ENCODE data around the gene PTEN. TPM values are rescaled to one million over a fixed set of nuclear protein-coding genes. Genes with fewer than 3 reads are reported as not detected.
"Not testable (repeated sequence)": the region's sequence is repeated elsewhere in the genome, so short reads cannot be mapped to it uniquely, and the experiment has no call there.

PTEN gene
- polyA plus RNA-seq, 1 experiment: 29.6 TPM

DNA sequence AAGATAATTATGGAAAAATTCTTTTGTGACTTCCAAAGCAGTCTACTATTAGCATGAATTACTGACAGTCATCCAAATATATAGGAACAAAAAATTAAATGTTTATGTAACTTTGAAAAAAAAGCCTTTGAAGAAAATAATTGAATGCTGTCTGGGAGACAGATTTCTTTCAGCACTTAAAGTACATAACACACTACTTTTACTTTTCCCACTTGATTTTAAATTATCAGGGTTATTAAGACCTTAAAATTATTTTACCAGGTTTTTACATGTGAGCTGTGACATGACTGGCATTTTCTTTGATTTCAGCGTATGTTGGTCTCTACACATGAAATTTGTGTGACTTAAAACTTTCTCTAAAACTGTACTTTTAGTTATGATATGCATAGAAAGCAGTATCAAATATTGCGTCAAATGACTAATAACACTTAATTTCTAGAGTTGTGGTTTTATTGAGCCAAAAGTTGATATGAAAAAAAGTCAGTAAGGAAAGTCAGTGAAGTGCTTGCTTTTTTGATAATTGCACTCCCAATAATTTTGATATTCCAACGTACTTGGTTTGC, 3.1 kb downstream of the PTEN start:
- CTCF ChIA-PET: interaction anchor here (6.3 kb wide), 1 partner anchor 523 kb away, joined by 45 read pairs; no protein-coding TSS in a partner anchor
- DNase-seq (ENCODE audit: low read depth): no peak
- TF ChIP-seq, protein P1, sequence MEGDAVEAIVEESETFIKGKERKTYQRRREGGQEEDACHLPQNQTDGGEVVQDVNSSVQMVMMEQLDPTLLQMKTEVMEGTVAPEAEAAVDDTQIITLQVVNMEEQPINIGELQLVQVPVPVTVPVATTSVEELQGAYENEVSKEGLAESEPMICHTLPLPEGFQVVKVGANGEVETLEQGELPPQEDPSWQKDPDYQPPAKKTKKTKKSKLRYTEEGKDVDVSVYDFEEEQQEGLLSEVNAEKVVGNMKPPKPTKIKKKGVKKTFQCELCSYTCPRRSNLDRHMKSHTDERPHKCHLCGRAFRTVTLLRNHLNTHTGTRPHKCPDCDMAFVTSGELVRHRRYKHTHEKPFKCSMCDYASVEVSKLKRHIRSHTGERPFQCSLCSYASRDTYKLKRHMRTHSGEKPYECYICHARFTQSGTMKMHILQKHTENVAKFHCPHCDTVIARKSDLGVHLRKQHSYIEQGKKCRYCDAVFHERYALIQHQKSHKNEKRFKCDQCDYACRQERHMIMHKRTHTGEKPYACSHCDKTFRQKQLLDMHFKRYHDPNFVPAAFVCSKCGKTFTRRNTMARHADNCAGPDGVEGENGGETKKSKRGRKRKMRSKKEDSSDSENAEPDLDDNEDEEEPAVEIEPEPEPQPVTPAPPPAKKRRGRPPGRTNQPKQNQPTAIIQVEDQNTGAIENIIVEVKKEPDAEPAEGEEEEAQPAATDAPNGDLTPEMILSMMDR (IDR thresholded peaks at IDR 0.05; ENCODE audit: insufficient read depth, low read depth, low read length): no peak
- no peaks in the 10 kb centered on the region for H3K27me3 ChIP-seq (ENCODE audit: control insufficient read depth, insufficient read depth, low read length)
- no peaks in the 10 kb centered on the region for H3K36me3 ChIP-seq (ENCODE audit: control insufficient read depth, insufficient read depth, low read length)
- peak overlapping the region; percentile 84 for H3K4me3 ChIP-seq (ENCODE audit: low read depth, low read length)
- POLR2A ChIA-PET: interaction anchor here (0.6 kb wide), 1 partner anchor 166 kb away, joined by 3 read pairs; no protein-coding TSS in a partner anchor

DNA sequence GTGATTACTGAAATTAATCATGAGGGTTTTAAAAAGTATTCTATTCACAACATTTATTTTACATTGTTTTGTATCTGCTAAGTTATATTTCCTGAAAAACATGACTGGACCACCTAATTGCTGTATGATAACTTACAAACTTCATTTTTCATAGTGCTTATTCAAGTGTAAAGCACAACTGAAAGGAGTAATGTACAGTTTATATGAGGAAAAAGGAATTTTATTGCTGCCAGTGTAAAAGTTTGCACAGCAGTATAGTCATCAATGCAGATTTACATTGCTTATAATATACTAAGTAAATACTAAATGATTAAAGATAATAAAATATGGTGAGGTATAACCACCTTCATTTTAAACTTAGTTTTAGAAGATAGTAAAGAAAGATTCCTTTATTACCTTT, 4.0 kb downstream of the PTEN start:
- TF ChIP-seq, protein P1 (IDR thresholded peaks at IDR 0.05; ENCODE audit: insufficient read depth, low read depth, low read length): no peak
- ChIA-PET POLR2A (no interaction called here), CTCF (no interaction called here)

DNA sequence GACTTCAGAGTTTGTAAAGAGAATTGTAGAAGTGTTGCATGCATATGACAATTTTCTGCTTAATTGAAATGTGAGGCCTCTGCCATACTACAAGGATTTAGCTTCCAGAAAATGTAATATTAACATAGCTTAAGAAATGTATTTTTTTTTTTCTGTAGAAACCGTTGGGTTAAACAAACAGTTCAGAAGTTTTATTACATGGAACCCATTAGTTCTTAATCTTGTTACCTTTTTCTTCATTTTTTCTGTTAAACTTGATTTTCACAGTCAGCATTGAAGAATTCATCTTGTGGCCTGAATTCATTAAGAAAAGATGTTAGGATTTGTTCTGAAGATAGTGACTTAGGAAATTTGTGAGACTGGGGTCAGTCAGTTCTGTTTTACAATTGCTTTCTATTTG, 4.9 kb downstream of the PTEN start:
- no peak for DNase-seq (ENCODE audit: low read depth)
- CTCF ChIA-PET: no interaction called here
- POLR2A ChIA-PET: no interaction called here
- no peaks in the 10 kb centered on the region for H3K27me3 ChIP-seq (ENCODE audit: control insufficient read depth, insufficient read depth, low read length)
- no peaks in the 10 kb centered on the region for H3K36me3 ChIP-seq (ENCODE audit: control insufficient read depth, insufficient read depth, low read length)
- TF ChIP-seq, protein P1 (IDR thresholded peaks at IDR 0.05; ENCODE audit: insufficient read depth, low read depth, low read length): no peak
- H3K4me3 ChIP-seq (ENCODE audit: low read depth, low read length): peak overlapping the region; percentile 84

More for the DNA sequence above, 4.0 kb downstream of the PTEN start:
- H3K27me3 ChIP-seq (ENCODE audit: control insufficient read depth, insufficient read depth, low read length): no peaks in the 10 kb centered on the region
- no peaks in the 10 kb centered on the region for H3K36me3 ChIP-seq (ENCODE audit: control insufficient read depth, insufficient read depth, low read length)
- DNase-seq (ENCODE audit: low read depth): no peak
- H3K4me3 ChIP-seq (ENCODE audit: low read depth, low read length): peak overlapping the region; percentile 84

DNA sequence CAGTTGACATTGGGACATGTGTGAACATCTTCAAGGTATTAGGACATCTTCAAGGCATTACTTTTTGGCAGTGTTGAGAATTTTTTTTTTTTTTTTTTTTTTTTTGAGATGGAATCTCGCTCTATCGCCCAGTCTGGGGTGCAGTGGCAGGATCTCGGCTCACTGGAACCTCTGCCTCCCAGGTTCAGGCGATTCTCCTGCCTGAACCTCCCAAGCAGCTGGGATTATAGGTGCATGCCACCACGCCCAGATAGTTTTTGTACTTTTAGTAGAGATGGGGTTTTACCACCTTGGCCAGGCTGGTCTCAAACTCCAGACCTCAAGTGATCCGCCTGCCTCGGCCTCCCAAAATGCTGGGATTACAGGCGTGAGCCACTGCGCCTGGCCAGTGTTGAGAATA, 5.7 kb downstream of the PTEN start:
- H3K36me3 ChIP-seq (ENCODE audit: control insufficient read depth, insufficient read depth, low read length); POLR2A ChIA-PET: not testable (repeated sequence)
- CTCF ChIA-PET: interaction anchor here (0.8 kb wide), 1 partner anchor 520 kb away, joined by 4 read pairs; no protein-coding TSS in a partner anchor

DNA sequence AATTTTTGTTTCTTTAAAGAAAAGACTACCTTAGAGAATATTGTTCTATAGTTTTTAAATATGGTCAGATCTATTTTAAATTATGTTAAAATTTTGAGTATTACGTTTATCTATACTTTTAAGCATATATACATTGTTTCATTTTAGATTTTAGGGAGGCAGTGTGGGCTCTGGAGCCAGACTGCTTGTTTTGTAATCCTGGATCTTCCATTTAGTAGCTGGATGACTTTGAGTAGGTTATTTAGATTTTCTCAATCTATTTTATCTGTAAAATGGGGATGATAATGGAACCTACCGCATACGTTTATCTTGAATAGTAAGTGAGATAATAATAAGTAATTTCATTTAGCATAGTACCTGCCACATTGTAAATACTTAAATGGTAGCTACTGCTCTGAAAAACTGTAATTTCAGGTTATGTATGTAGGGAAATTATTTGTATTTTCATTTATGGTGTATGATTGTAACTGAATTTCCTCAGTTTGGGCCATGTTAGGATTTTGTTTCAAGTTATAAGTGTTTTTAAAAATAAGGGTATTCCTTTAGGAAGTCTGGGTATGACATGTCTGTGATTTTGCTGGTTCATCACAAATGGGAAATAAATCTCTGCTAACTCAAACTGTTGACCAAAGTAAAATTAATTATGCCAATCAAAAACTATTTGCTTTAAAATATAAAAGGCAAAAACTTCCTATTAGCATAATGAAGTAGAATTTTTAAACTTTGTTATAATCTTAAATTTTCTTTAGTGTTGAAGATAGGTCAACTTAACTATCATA, 6.5 kb downstream of the PTEN start:
- ChIA-PET CTCF (interaction anchor here (0.6 to 0.8 kb wide), 2 partner anchors 519 to 609 kb away, joined by 3 to 4 read pairs; no protein-coding TSS in a partner anchor), POLR2A (no interaction called here)
- no peak for DNase-seq (ENCODE audit: low read depth)
- TF ChIP-seq, protein P1 (IDR thresholded peaks at IDR 0.05; ENCODE audit: insufficient read depth, low read depth, low read length): no peak
- H3K4me3 ChIP-seq (ENCODE audit: low read depth, low read length): no peak overlapping the region
- H3K36me3 ChIP-seq (ENCODE audit: control insufficient read depth, insufficient read depth, low read length): no peaks in the 10 kb centered on the region
- no peaks in the 10 kb centered on the region for H3K27me3 ChIP-seq (ENCODE audit: control insufficient read depth, insufficient read depth, low read length)

More for the DNA sequence above, 5.7 kb downstream of the PTEN start:
- not testable (repeated sequence) for DNase-seq (ENCODE audit: low read depth); H3K27me3 ChIP-seq (ENCODE audit: control insufficient read depth, insufficient read depth, low read length)
- H3K4me3 ChIP-seq (ENCODE audit: low read depth, low read length): peak overlapping the region; percentile 84
